Gastrocnemius medialis (tissue), 4 donors: ENCODE results near the gene MIF.

Experiments used
- POLR2A ChIP-seq, 2 donors: fragments of 450-650 bp; IDR thresholded peaks; one replicate each; pipeline ENCODE4 v1.6.1; 2017; ENCODE audit warnings: antibody characterized with exemption in 2 of 2, mild to moderate bottlenecking in 2 of 2, moderate library complexity in 2 of 2
- TF ChIP-seq, protein P1 (sequence below), 5 experiments: fragments of 450-650 bp in 3 of 5; fragments of 200-600 bp in 2 of 5; sonication (generic) in 2 of 5; IDR thresholded peaks in 4 of 5; conservative IDR thresholded peaks in 1 of 5; 1 replicate in 4 of 5; 2 replicates in 1 of 5; pipeline ENCODE4 v1.5.1; 2016 to 2019; ENCODE audit warnings: antibody characterized with exemption in 5 of 5, mild to moderate bottlenecking in 3 of 5, moderate library complexity in 3 of 5

DNA sequence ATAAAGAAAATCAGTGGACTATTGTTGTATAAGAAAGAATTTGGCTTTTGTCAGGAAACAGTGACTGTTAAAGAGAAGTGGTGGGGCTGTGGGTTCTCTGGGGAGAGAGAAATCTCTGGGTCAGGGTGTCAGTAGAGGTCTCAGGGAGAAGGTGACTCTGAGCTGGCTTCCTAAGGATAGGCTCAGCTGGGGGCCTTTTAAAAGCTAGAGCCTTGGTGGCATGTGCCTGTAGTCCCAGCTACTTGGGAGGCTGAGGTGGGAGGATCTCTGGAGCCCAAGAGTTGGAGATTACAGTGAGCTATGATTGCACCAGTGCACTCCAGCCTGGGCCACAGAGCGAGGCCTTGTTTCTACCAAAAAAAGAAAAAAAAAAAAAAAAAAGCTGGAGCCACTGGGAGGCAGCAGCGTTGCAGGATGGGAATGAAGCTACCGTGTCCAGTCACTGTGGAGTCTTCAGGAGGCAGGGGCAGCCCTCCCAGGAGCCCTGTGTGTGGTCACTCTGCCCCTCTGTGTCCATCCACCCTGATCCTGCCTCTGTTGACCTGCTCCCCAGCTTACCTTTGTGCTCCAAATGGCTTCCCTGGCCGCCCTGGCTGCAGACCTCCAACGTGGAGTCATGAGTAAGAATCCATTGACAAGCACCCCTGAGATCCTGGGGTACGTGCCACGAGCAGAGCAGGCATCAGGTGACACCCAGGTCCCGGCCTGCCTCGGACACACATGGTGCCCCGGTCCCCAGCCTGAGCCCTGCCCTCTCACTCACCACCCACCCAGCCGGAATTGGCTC lies 5.4 kb upstream of the MIF start:
- TF ChIP-seq, protein P1, sequence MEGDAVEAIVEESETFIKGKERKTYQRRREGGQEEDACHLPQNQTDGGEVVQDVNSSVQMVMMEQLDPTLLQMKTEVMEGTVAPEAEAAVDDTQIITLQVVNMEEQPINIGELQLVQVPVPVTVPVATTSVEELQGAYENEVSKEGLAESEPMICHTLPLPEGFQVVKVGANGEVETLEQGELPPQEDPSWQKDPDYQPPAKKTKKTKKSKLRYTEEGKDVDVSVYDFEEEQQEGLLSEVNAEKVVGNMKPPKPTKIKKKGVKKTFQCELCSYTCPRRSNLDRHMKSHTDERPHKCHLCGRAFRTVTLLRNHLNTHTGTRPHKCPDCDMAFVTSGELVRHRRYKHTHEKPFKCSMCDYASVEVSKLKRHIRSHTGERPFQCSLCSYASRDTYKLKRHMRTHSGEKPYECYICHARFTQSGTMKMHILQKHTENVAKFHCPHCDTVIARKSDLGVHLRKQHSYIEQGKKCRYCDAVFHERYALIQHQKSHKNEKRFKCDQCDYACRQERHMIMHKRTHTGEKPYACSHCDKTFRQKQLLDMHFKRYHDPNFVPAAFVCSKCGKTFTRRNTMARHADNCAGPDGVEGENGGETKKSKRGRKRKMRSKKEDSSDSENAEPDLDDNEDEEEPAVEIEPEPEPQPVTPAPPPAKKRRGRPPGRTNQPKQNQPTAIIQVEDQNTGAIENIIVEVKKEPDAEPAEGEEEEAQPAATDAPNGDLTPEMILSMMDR (IDR thresholded peaks at IDR 0.05 in 4 of 5, conservative IDR thresholded peaks at IDR 0.05 in 1 of 5) = no peak
- TF ChIP-seq POLR2A (IDR thresholded peaks at IDR 0.05) = no peak
